DMS153 treated with DMSO at 0.1 percent for 48 hours (cell line): ENCODE results near the gene RAET1G.
"Not testable (repeated sequence)": the region's sequence is repeated elsewhere in the genome, so short reads cannot be mapped to it uniquely, and the experiment has no call there.

Experiments used
- DNase-seq: peaks from one replicate; lab custom pipeline; 2025; ENCODE audit not compliant: unreplicated experiment; lab: John Stamatoyannopoulos, UW

RAET1G gene

DNA sequence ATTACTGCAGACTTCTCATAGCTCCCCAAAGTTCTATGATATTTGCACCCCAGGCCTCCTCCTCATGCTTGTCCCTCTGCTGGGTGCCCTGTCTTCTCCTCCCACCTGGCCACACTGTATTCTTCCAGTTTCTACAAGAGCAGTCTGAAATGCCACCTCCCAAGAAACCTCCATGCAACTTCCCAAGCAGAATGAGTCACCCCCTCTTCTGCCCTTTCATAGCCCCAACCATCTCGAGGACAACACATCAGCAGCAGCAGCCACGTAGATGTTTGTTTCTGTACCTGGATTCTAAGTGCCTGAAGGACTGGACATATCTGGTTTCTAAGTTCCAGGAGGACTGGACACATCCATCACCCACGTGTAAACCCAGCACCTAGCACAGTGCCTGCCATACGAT is 12.3 kb upstream of the RAET1G start:
- no peak for DNase-seq

DNA sequence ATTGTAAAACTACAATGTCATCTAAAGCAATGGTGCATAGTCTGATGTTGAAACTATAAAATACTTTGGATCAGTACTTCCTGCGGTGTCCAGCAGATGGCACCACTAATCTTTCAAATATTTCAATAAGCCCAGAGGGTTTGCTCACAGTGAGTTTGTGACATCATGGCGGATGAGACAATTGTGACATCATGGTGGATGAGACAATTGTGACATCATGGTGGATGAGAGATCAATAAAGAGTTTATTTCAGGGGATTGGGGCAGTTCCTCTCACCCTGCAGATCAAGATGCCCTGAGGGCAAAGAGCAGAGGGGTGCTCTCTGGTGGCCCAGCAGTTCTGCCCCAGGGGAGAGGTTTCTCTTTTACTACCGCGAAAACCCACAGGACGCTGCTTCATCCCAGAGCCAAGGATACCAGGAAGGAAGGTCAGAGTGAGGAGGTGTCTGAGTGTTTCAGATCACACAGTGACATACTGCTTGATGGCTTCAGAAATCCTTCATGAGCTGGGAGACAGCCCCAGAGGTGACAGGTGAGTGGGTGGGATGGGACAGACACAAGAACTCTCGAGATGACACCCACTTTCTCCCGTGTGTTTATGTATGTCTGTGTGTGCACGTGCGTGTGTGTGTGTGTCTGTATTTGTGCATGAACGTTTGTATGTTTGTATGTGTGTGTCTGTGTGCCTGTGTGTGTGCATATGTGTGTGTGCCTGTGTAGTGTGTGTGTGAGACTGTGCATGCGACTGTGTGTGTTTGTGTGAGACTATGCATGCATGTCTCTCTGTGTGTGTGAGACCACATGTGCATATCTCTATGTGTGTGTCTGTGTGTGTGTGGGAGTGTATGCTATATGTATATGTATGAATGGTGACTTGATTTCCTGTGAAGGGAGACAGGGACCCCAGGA is 11.6 kb upstream of the RAET1G start:
- DNase-seq, result peak; percentile 78

DNA sequence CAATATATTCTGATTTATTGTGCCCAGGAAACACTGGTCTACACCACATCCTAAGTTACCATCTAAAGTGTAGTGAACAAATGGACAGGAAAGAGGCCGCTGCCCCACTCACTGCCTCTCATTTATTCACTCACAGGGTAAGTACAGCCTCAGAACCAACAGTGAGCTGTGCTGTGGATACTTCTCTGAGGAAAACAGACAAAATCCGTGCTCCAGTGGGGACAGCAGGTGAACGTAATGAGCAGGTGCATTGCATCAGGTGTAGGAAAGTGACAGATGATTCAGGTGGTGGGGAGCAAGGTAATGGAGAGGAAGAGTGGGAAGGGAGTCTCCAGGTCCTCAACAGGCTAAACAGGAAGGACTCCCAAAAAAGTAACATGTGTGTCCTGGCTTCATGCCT is 10.5 kb upstream of the RAET1G start:
- DNase-seq, result no peak

DNA sequence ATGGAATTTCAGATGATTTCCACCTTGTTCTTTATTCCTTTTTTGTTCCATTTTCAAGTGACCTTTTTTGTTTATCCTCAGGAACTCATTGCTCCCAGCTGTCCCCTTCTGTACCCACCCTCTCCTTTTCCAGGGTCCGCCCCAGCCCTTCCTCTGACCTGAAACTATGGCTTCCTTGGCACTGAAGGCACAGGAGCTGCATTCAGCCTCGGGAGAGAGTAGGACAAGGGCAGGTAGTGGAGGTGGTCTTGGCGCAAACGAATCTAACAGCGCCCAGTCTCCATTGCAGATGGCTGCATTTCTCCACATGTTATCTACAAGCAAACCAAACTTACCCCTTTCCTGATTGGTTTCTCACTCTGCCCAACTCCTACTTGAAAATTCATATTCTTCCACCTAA is 10.1 kb upstream of the RAET1G start:
- no peak for DNase-seq

DNA sequence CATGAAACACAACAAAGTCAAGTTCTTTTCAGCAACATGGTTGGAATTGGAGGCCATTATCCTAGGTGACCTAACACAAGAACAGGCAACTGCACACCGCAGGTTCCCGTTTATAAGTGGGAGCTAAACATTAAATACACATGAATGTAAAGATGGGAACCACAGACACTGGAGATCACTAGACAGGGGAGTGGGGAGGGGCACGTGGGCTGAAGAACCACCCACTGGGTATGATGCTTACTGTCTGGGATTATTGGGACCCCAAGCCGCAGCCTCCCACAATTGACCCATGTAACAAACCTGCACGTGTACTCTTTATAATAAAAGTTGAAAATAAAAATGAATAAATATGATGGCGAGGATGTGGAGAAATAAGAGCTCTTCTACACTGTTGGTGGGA is 8.6 kb upstream of the RAET1G start:
- no peak for DNase-seq

DNA sequence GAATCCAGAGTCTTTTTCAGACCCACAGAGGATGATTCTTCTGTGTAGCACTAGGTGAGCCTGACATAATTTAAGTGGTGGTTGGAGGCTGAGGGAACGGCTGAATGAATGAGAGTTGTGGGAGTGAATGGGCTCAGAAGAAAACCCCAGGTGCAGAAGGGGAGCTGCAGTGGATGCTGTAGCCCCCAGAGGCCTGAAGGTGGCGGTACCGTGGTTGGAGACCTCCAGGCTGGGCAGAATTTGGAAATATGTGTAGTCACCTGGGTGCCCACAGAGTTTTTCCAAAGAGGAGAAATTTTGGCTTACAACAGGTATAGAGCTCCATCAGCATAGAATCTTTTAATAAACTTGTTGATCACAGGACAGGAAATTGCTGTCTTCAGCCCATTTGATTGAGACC is 6.5 kb upstream of the RAET1G start:
- DNase-seq, result no peak

DNA sequence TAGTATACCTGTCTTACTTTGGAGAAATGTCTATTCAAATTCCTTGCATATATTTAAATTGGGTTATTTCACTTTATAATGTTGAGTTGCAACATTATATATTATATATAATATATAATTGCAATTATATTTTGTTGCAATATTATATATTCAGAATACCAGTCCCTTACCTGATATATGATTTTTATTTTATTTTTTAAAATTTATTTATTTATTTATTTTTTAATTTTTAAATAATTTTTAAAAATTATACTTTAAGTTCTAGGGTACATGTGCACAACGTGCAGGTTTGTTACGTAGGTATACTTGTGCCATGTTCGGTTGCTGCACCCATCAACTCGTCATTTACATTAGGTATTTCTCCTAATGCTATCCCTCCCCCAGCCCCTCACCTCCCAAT is 4.1 kb upstream of the RAET1G start:
- DNase-seq, result not testable (repeated sequence)

DNA sequence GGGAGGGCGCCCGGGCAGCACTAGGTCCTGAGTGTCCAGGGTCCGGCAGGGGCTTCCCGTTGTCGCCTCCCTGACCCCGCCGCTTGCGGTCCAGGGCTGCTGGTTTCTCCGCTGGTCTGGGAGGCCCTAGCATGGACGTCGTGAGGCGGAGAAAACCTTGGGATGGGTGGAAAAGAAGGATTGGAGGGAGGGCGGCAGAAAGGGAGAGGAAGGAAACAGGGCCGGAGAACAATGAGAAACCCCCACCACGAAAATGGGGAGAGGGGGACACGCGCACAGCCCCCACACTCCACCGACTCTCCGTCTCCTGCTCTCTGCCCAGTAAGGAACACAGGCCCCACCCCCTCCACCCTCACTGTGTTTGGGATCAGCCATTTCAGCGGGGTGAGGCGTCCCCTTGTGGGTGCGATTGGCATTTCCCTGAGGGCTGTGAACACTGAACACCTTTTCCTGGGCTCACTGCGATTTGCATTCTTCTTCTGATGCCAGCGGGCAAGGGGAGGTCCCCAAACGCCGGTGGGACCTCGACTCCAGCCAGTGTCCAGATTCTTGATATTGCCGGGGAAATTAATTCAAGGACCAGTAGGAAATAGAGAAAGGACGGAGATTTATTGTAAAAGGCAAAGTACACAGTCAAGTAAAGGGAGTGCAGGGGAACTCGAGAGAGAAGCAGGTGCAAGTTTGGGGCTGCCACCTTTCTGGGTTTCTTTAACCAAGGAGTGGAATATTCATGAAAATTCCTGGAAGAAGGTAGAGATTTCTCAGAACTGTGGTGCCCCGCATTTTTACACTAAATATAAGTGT is 3.3 kb upstream of the RAET1G start:
- peak; percentile 50 for DNase-seq

DNA sequence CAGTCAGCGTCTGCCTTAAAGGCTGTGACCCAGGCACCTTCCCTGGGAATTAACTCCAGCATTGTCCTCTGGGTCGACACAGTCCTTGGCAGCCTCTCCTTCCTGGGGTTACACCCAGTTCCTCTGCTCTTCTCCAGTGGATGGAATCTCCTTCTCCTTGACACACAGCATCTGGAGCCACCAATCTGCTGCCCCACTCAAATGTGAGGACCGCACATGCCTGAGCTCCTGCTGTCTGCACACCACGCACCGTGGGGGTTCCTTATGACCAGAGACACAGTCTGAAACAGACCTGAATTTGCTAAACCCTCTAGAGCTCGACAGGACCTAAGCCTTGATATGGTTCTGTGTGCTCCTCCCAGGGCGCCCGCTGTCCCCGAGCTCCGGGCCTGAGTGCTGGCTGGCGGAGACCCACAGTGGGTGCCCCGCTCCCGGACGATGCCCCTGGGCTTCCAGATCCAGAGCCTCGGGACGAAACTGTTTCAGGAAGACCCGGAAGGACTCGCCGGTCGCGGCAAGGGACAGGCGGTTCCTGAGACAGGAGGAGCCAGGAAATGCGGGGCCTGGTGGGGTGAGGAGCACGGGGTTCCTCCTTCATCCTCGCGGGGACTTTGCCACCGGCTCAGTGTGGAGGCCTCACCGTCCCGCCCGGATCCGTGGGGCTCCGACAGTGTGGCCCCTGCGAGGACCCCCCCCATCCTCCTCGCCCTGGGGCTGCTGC is 2.5 kb upstream of the RAET1G start:
- DNase-seq, result no peak

DNA sequence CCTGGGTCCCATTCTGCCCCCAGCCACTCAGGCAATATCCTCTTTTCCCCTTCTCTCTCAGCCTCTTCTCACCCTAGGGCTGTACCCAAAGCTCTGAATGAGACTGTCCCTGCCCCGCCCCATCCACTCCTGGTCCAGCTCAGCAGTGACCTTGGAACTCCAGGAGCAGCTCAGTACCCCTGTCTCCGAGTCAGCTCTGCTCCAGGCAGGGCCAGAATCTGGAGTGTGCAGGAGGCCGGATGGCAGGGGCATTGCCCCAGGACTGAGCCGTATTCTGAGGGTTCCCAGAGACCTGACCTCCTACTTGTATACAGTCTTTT is 2.0 kb upstream of the RAET1G start:
- DNase-seq, result no peak

DNA sequence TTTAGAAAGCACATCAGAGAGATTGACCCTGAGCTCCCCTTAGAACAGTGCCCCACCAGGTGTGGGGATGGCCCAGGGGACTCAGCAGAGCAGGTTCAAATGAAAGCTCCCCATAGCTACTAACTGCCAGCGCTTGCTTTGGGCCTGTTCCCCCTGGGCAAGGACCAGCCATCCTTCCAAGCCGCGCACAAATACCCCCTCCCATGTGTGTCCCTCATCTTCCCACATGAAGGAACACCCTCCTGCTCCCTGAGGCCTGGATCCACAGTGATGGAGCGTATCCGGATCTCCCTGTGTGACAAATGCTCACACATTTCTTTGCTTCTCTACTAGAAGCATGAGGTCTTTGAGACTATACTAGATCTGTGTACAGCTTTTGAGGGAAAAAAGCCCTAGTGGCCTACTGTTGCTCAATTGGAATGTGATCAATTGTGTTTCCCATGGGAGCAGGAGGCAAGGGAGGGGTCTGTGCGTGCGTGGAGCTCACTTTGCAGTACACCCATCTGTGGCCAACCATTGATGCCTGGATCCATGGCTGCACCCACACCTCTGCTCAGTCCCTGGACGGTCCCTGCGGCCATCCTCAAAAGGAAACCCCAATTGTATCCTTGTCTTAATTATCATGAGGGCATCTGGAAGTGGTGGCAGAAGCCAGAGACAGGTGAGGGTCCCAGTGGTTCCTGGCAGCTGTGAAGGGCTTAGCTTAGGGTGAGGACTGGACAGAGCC is 1.4 kb upstream of the RAET1G start:
- no peak for DNase-seq

DNA sequence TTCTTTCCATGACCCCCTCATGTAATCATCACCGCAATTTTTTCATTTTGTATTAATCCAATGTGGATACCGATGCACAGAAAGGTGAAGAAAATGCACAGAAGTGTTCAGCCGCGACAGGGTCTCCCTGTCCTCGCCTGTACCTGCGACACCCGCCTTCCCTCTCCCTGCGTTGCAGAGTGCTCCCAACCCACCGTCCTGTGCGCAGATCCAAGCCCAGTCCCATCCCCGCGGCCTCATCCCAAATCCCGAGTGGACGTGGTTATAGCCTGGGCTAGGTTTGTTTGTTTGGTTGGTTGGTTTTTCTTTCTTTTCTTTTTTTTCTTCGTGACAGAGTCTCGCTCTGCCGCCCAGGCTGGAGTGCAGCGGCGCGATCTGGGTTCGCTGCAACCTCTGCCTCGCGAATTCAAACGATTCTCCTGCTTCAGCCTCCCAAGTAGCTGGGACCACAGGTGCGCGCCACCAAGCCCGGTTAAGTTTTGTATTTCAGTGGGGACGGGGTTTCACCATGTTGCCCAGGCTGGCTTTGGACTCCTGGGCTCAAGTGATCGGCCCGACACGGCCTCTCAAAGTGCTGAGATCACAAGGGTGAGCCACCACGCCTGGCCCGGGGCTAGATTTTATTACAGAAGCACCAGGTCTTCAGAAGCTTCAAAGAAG is 536 bp upstream of the RAET1G start:
- DNase-seq, result no peak

DNA sequence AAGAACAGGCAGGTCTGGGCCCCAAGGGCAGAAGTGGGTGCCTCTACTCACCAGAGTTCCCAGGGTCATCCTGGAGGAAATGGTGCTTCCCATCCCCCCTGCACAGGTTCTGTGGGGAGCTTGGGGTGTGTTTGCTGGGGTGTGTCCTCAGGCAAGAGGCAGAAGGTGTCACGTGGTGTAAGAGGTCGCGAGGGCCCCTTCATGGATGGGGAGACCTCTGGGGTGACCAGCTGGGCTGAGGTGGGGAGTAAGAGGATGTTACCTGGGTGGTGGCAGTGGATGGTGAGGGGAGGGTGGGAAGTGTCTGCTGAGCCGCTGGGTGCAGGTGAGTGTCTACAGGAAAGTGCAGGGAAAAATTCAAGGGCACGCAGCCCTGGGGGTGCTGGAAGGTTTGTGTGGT is 830 bp downstream of the RAET1G start:
- not testable (repeated sequence) for DNase-seq

DNA sequence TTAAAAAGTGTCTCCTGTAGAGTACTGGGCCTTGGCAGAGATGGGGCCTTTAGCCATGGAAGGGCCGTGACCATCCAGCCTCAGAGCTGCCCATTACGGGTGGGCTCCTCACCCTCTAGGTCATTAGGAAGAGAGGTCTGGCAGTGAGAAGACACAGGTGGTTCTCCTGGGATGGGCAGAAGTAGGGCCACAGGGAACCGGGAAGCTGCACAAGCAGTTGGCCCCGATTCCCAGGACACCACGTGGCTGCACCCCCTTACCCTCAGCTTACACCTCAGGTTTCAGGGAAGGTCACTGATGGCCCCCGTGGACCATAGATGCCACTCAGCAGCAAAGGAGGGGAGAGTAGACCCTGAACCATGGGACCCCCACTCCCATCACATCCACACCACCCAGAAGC is 1.6 kb downstream of the RAET1G start:
- no peak for DNase-seq

DNA sequence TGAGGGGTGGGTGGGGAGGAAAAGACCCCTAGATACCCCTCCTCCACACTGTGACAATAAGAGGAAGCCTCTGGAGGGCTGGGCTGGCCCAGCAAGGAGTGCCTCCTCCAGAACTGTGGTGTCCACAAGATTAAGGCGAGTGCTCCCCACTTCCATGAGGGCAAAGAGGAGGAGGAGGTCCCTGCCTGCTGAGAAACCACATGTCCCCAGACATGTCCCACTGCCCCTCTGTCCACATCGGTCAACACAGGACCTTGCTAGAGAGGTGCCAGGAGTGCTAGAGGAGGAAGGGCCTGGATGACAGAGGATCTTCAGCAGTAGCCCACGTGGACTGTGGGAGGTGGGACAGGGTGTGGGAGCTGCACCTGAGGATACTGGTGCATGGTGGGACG is 3.1 kb downstream of the RAET1G start:
- DNase-seq, result no peak

DNA sequence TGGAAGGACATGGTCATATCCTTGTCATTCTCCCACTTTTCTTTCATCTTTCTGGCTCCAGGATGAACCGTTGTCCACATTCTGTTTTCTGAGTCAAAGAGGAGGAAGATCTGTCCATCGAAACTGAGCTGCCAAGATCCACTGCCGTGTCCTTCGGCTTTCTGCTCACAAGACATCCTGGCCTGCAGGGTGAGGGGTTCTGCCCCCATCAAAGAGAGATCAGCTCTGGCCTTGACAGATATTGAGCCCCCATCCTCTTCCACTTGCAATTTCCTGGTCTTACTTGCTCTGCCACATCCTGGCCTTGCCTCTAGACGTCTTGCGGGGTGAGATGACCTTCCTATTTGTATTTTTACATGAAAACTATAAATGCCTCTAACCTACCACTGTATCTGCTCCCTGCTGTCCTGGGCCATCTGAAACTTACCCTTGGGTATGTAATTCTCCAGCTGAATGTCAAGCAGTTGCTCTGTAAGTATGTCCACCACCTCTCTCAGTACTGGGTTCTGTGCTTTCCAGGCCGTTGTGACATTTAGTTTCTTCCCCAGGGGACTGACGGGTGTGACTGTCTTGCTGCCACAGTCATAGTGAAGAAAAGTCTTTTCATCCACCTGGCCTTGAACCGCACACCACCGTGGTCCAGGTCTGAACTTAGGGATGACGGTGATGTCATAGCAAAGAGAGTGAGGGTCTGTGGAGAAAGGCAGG is 3.6 kb downstream of the RAET1G start:
- not testable (repeated sequence) for DNase-seq

DNA sequence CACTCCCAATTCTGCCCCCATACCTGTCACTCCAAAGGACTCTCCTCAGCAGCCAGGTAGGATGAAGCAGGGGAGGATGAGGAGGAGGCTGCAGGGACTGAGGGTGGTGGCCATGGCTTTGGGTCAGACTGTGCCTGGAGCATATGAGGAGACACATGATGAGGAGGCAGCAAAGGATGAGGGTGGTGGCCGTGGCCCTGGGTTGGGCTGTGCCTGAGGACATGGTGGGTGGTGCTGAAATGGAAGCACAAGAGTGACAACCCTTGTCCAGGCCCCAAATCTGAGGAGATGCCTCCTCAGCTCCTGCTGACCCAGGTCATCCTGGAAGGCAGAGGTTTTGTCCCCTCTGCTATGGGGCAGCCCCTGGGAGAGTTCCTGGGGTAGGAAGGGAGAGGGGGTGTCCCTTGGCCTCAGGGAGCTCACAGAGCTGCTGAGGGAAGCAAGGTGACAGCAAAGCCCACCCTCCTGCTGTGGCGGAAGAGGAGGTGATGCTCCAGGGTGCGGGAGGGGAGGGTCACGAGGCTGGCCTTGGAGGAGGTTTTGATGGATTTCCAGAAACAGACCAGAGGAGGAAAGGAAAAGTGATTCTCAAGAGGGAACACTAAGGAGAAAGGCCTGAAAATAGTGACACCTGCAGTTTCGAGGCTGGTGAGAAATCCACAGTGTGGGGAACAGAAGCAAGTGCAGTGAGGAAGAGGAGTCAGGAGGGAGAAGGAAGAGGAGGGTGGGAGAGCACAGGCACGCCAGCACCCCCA is 4.6 kb downstream of the RAET1G start:
- no peak for DNase-seq

DNA sequence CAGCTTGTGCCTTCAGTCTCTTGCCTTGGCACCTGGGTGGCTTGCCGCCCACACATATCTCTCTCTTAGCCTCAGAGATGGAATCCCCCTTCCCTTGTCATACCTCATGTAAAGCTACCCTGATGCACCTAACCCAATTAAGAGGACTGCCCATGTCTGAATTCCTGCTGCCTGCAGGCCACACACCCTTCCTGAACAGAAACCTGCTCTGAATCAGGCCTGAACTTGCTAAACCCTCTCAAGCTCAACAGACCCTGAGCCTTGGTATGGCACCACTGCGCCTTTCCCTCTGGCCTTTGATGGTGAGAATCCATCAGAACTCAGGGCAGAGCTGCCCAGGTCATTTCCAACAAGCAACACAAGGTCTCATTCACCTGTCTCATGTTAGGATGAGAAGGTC is 5.2 kb downstream of the RAET1G start:
- DNase-seq, result no peak
